Choroid plexus epithelial cell (primary cell): ENCODE data around the gene ELAVL3.
A peak's percentile ranks its signal among the peaks of the same experiment; 100 is the strongest.
"Not testable (repeated sequence)": the region's sequence is repeated elsewhere in the genome, so short reads cannot be mapped to it uniquely, and the experiment has no call there.

Experiments used
- DNase-seq: peaks from one replicate; pipeline ENCODE4 v3.0.0-alpha.2; 2010; ENCODE audit warnings: low read depth
- H3K4me3 ChIP-seq: 2 replicates; pipeline ENCODE4 v1.5.1; 2011; ENCODE audit warnings: low read depth, mild to moderate bottlenecking, control low read depth, low read length, moderate library complexity
- TF ChIP-seq, protein P1 (sequence below): conservative IDR thresholded peaks from 2 replicates; pipeline ENCODE4 v1.5.1; 2011; ENCODE audit warnings: low read depth, mild to moderate bottlenecking, control low read depth, inconsistent platforms, low read length, moderate library complexity

The ELAVL3 gene

DNA sequence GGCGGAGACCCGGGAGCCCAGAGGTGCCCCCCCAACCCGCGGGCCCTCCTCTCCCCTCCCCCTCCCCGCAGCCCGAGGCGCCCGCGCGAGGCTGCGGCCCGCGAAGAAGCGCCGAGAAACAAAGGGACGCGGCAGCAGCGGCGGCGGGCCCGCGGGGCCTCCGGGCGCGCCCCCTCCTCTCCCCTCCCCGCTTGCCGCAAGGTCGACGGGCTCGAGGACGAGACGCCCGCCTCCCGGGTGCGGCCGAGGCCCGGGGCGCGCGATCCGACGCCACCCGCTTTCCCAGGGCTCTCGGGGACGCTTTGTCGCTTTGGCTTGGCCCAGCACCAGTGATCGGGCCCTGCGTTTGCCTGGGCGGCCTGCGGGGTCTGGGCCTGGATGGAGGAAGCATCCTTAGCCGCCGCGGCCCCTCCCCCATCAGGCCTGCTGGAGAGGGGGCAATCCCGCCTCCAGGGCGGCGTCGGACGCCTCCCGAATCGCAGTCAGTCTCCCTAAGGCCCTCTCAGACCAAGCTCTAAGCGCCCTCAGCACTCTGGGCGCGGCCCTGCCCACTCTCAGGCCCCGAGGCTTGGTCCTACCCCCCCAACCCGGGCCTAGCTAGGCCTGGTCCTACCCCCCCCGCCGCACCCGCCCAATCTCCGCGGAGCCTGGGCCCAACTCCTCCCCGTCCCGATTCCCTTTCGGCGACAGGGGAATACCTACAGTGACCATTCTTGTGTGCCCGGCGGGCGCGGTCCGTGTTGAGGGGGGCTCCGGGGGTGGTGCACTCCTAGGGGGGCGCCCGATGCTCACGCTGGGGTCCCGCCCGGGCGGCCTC, 740 bp downstream of the ELAVL3 start:
- no peak overlapping the region for H3K4me3 ChIP-seq
- TF ChIP-seq, protein P1, sequence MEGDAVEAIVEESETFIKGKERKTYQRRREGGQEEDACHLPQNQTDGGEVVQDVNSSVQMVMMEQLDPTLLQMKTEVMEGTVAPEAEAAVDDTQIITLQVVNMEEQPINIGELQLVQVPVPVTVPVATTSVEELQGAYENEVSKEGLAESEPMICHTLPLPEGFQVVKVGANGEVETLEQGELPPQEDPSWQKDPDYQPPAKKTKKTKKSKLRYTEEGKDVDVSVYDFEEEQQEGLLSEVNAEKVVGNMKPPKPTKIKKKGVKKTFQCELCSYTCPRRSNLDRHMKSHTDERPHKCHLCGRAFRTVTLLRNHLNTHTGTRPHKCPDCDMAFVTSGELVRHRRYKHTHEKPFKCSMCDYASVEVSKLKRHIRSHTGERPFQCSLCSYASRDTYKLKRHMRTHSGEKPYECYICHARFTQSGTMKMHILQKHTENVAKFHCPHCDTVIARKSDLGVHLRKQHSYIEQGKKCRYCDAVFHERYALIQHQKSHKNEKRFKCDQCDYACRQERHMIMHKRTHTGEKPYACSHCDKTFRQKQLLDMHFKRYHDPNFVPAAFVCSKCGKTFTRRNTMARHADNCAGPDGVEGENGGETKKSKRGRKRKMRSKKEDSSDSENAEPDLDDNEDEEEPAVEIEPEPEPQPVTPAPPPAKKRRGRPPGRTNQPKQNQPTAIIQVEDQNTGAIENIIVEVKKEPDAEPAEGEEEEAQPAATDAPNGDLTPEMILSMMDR: no peak
- DNase-seq: no peak

DNA sequence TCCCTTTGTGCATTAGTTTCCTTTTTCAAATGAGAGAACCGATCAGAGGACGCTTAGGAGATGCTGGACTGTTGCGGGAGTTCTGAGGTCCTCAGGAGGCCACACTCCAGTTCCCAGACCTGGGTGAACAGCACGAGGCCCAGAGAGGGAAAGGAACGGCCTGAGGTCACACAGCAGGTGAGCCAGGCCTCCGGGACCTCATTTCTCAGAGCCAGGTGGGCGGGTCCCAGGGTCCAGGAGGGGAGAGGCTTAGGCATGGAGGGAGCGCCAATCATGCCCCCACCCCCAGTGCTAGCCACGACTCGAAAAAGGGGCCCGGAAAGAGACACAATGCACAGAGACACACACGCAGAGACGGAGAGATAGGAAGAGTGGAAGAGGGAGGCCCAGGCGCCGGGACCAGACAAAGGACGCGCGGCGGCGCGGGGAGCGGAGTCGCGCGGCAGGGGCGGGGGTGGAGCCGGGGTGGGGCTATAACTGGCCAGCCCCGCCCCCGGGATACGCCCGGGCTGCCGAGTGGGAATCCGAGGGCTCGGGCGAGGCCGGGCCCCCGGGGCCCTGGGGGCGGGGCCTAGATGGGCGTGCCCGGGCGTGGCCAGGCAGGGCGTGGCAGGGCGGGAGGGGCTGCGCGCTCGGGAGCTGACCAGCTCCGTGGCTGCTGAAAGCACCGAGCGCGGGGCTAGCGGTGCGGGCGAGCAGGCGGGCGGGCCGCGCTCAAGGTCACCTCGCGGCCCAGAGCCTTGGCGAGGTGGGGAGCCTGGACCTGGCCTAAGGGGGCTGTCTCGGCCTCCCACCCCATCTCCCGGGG, 1.6 kb downstream of the ELAVL3 start:
- TF ChIP-seq, protein P1: no peak
- no peak overlapping the region for H3K4me3 ChIP-seq
- DNase-seq: peak; percentile 15

DNA sequence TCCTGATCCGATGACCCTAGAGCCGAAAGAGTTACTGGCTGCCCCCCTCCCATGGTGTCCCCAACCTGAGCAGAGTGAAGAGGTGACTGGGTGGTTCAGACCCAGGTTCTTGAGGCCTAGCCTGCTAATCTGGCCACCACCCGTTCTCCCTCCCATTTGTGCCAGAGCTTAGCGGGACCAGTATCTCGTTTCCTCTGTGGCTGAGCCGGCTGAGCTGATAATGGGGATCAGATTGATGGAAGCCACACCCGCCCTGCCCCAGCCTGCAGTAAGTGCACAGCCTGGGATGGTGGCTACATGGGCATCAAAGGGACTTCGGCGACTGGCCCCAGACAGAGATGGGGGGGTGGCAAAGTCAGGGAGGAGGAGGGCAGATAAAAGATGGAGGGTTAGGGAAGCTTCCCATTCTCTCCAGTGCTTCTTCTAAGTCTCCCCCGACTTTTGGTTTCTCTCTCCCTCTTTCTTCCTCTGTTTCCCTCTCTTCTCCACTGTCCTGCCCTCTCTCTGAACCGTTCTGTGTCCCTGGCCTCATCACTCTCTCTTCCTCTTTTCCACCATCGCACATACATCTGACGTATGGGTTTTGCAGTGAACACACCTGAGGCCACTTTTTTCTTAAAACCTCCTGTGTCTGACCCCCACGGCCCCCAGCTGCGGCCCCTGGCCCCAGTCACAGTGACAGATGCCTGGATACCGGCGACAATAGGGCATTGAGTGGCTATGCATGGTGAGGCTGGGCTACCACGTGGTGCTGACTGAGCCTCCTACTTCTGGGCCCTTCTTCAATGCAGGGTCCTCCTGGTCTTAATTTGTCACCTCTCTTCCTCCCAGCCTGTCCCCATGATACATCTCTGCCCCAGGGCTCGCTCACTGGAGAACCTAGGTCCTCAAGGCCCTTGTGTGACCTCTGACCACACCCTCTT, 2.4 kb downstream of the ELAVL3 start:
- TF ChIP-seq, protein P1: no peak
- no peak for DNase-seq
- H3K4me3 ChIP-seq: no peak overlapping the region

- no peak for DNase-seq
- TF ChIP-seq, protein P1: no peak
- H3K4me3 ChIP-seq: no peak overlapping the region
Observed at GRCh38 chr19:11475861-11476260, 5.0 kb downstream of the ELAVL3 start.

- H3K4me3 ChIP-seq, DNase-seq: not testable (repeated sequence)
Observed at GRCh38 chr19:11475343-11475742, 5.5 kb downstream of the ELAVL3 start.

GRCh38 chr19:11473725-11474124, 7.1 kb downstream of the ELAVL3 start:
- TF ChIP-seq, protein P1: no peak
- H3K4me3 ChIP-seq: no peak overlapping the region
- DNase-seq: no peak

DNA sequence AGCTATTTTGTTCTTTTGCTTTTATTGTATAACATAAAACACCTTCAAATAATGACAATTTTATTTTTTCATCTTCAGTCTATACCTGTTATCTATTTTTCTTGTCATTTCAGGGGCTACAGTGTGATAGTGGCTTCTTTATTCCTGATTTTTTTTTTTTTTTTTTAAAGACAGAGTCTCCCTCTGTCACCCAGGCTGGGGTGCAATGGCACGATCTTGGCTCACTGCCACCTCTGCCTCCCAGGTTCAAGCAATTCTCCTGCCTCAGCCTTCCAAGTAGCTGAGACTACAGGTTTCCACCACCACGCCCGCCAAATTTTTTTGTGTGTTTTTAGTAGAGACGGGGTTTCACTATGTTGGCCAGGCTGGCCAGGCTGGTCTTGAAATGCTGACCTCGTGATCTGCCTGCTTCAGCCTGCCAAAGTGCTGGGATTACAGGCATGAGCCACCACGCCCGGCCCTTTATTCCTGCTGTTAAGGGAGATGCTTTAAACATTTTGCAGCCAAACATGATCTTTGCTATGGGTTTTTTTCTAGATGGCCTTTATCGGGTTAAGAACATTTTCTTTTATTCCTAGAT, 12.5 kb downstream of the ELAVL3 start:
- DNase-seq, H3K4me3 ChIP-seq: not testable (repeated sequence)
